B cell (primary cell): ENCODE measurements around the gene LANCL2. TPM values are rescaled to one million over a fixed set of nuclear protein-coding genes. Genes with fewer than 3 reads are reported as not detected.
A peak's percentile ranks its signal among the peaks of the same experiment; 100 is the strongest.

ENCODE experiments used
- ATAC-seq: fragments of 200-7000 bp; cut with Tn5 transposase; one replicate; pipeline ENCODE4 v1.10.0; 2021; ENCODE audit warnings: low read depth, mild to moderate bottlenecking, moderate number of reproducible peaks, moderate library complexity
- CTCF ChIA-PET: fragments of 350-600 bp; sonication (Branson Sonifier 250); formaldehyde crosslinking; loops from one replicate; lab custom pipeline; 2021; ENCODE audit warnings: antibody characterized with exemption, inconsistent platforms; lab: Charles Lee
- POLR2A ChIA-PET: fragments of 350-600 bp; sonication (Branson Sonifier 250); formaldehyde crosslinking; loops from one replicate; lab custom pipeline; 2021; ENCODE audit warnings: antibody characterized with exemption; lab: Charles Lee
- DNase-seq: peaks from one replicate; pipeline ENCODE4 v3.0.0; 2013
- H2AFZ ChIP-seq: 2 replicates; pipeline ENCODE4 v1.6.1; 2012; ENCODE audit warnings: mild to moderate bottlenecking, low read depth, low read length; ENCODE audit not compliant: insufficient read depth, poor library complexity, severe bottlenecking
- H3K27ac ChIP-seq, 2 donors: 1 replicate in 1 of 2; 2 replicates in 1 of 2; pipeline ENCODE4 v1.5.1; 2012 to 2013; ENCODE audit warnings: low read length in 2 of 2, mild to moderate bottlenecking in 2 of 2, moderate library complexity in 1 of 2
- H3K27me3 ChIP-seq, 4 experiments: fragments of 200-600 bp in 1 of 4; sonication (generic) in 1 of 4; replicated peaks in 1 of 4; 1 replicate in 2 of 4; 2 replicates in 2 of 4; pipeline versions ENCODE4 v1.6.1 to v1.7.0; 2013 to 2016; ENCODE audit warnings: low read length in 3 of 4, mild to moderate bottlenecking in 2 of 4, mixed read lengths in 1 of 4, moderate library complexity in 1 of 4; ENCODE audit not compliant: insufficient read depth in 4 of 4, control insufficient read depth in 3 of 4; ENCODE audit errors: control extremely low read depth in 1 of 4
- H3K36me3 ChIP-seq, 2 experiments: replicated peaks in 1 of 2; 1 replicate in 1 of 2; 2 replicates in 1 of 2; pipeline versions ENCODE4 v1.6.1 to v1.7.1; 2013; ENCODE audit warnings: low read length in 1 of 2; ENCODE audit not compliant: insufficient read depth in 2 of 2, control insufficient read depth in 1 of 2; ENCODE audit errors: control extremely low read depth in 1 of 2, extremely low read depth in 1 of 2
- H3K4me1 ChIP-seq, 2 donors: fragments of 200-600 bp in 1 of 2; sonication (generic) in 1 of 2; 1 replicate in 1 of 2; 2 replicates in 1 of 2; pipeline versions ENCODE4 v1.5.1 to v1.6.1; 2013 to 2017; ENCODE audit warnings: low read length in 2 of 2; ENCODE audit not compliant: control insufficient read depth in 2 of 2, insufficient read depth in 2 of 2
- H3K4me2 ChIP-seq: replicated peaks from 2 replicates; pipeline ENCODE3; 2012; ENCODE audit warnings: mild to moderate bottlenecking, low read depth, low read length; ENCODE audit not compliant: poor library complexity, severe bottlenecking
- H3K4me3 ChIP-seq, 5 experiments: fragments of 200-600 bp in 1 of 5; sonication (generic) in 1 of 5; 1 replicate in 3 of 5; 2 replicates in 2 of 5; pipeline versions ENCODE4 v1.5.1 to v1.7.0; 2011 to 2016; ENCODE audit warnings: low read length in 4 of 5, mild to moderate bottlenecking in 4 of 5, low read depth in 2 of 5, control low read depth in 1 of 5, moderate library complexity in 1 of 5; ENCODE audit not compliant: insufficient read depth in 1 of 5; ENCODE audit errors: control extremely low read depth in 1 of 5, extremely low read depth in 1 of 5
- H3K79me2 ChIP-seq: fragments of 200-600 bp; sonication (generic); one replicate; pipeline ENCODE4 v1.6.0; 2016; ENCODE audit warnings: low read length; ENCODE audit not compliant: control insufficient read depth, insufficient read depth
- H3K9ac ChIP-seq: fragments of 200-600 bp; sonication (generic); 2 replicates; pipeline ENCODE4 v1.6.1; 2017; ENCODE audit warnings: mild to moderate bottlenecking, low read length, moderate library complexity
- H3K9me3 ChIP-seq, 3 donors: one replicate each; pipeline versions ENCODE4 v1.6.1 to v1.7.1; 2013; ENCODE audit warnings: low read length in 2 of 3; ENCODE audit not compliant: control insufficient read depth in 2 of 3, insufficient read depth in 1 of 3; ENCODE audit errors: control extremely low read depth in 1 of 3
- H4K20me1 ChIP-seq: 2 replicates; pipeline ENCODE4 v1.6.0; 2012; ENCODE audit warnings: mild to moderate bottlenecking, low read length; ENCODE audit not compliant: insufficient read depth, control insufficient read depth, poor library complexity, severe bottlenecking
- H3K27ac Mint-ChIP-seq: one replicate; pipeline ENCODE4 v1.8.0; 2021; ENCODE audit warnings: mixed read lengths
- H3K27me3 Mint-ChIP-seq: one replicate; pipeline ENCODE4 v1.8.0; 2021; ENCODE audit warnings: mixed read lengths
- H3K4me1 Mint-ChIP-seq: one replicate; pipeline ENCODE4 v1.8.0; 2021; ENCODE audit warnings: mixed read lengths
- H3K4me3 Mint-ChIP-seq: one replicate; pipeline ENCODE4 v1.8.0; 2021; ENCODE audit warnings: mixed read lengths
- H3K9me3 Mint-ChIP-seq: one replicate; pipeline ENCODE4 v1.8.0; 2022; ENCODE audit warnings: mixed read lengths; ENCODE audit not compliant: insufficient read depth
- EZH2 ChIP-seq: IDR thresholded peaks from 2 replicates; pipeline ENCODE4 v1.6.1; 2012; ENCODE audit warnings: borderline replicate concordance, low read depth, mild to moderate bottlenecking, moderate library complexity, low read length; ENCODE audit not compliant: insufficient read depth, poor library complexity, severe bottlenecking
- WGBS: methylation state at CpG from one replicate; pipeline ENCODE4 v1.1.5; 2013; ENCODE audit warnings: missing lambda C conversion rate; ENCODE audit not compliant: insufficient coverage; 5-methylcytosine and 5-hydroxymethylcytosine counted together
- intact Hi-C: fragments of 100-400 bp; cut with micrococcal nuclease; formaldehyde crosslinking; loops from one replicate; pipeline ENCODE4 v1.10.0; 2022
- polyA plus RNA-seq: library from polyadenylated mRNA; depleted of rRNA; stranded (reverse); fragments of >200 nt; gene quantifications from 2 replicates; pipeline ENCODE4 v1.2.3, GENCODE V29; 2012
- total RNA-seq, 2 donors: library from RNA; stranded (reverse); fragments of 120-200 nt in 1 of 2; gene quantifications; 1 replicate in 1 of 2; 2 replicates in 1 of 2; pipeline versions ENCODE4 v1.2.3 to v1.2.4, GENCODE V29; 2013 to 2022
- TF ChIP-seq, protein P1 (sequence below): fragments of 200-600 bp; IDR thresholded peaks from one replicate; pipeline ENCODE4 v1.8.0; 2022; ENCODE audit warnings: antibody characterized with exemption, mild to moderate bottlenecking

The LANCL2 gene
- total and polyA plus RNA-seq, 2 donors (not counting 1 experiment from before 2014, with no cell fraction given), result 3.5 to 8.1 TPM

DNA sequence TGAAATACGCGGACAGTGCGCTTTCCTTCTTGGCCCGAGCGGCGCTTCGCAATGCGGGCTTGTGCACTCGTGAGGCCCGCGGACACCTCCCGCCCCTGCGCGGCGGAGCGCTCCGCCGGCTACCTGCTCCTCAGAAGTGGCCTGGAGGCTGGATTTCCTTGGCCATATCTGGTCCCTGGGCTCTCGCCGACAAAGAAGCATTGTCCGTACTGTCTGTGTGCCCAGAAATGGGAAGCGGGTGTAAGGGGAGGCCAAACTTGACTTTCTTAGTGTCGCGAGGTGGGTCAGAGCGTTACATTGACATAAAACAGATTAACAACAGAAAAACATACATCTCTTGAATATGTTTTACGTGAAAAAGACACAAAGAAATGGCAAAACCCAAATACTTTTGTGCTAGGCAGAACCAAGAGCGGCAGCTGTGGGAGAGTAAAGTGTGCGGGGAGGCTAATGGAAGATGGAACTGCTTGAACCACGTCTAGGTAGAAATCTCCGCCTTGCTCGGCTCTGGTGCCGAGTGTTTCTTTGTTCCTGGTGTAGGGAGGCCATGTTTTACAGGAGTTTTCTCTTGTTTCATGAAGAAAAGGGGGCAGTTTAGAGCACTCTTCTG lies 1.4 kb downstream of the LANCL2 start:
- peaks cover 13 to 22% of the 10 kb centered on the region in 2 donors for H3K4me1 ChIP-seq
- peak overlapping the region; percentile 82 for H3K4me2 ChIP-seq
- TF ChIP-seq, protein P1, sequence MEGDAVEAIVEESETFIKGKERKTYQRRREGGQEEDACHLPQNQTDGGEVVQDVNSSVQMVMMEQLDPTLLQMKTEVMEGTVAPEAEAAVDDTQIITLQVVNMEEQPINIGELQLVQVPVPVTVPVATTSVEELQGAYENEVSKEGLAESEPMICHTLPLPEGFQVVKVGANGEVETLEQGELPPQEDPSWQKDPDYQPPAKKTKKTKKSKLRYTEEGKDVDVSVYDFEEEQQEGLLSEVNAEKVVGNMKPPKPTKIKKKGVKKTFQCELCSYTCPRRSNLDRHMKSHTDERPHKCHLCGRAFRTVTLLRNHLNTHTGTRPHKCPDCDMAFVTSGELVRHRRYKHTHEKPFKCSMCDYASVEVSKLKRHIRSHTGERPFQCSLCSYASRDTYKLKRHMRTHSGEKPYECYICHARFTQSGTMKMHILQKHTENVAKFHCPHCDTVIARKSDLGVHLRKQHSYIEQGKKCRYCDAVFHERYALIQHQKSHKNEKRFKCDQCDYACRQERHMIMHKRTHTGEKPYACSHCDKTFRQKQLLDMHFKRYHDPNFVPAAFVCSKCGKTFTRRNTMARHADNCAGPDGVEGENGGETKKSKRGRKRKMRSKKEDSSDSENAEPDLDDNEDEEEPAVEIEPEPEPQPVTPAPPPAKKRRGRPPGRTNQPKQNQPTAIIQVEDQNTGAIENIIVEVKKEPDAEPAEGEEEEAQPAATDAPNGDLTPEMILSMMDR, result no peak
- peak overlapping the region; percentile 98 for H2AFZ ChIP-seq
- peak overlapping the region; percentile 100 for H3K9ac ChIP-seq
- POLR2A ChIA-PET, result interaction anchor here (0.9 to 1.7 kb wide), 6 partner anchors 165 to 740 kb away, joined by 3 to 7 read pairs (median 4); partner anchors contain the start of genes CCT6A, CHCHD2, NIPSNAP2 and PSPH
- H3K27me3 ChIP-seq, result no peaks in the 10 kb centered on the region
- H3K4me1 Mint-ChIP-seq, result peaks cover 22% of the 10 kb centered on the region
- 1% methylated on average over 26 of the region's 32 CpGs for WGBS
- no peak for DNase-seq
- peak overlapping the region; percentile 96 for H3K4me3 Mint-ChIP-seq
- peak overlapping the region; percentile 96 to 98 for H3K27ac ChIP-seq
- no peaks in the 10 kb centered on the region for H3K9me3 Mint-ChIP-seq
- no peak for ATAC-seq
- H3K27ac Mint-ChIP-seq, result peak overlapping the region; percentile 100
- H3K27me3 Mint-ChIP-seq, result no peaks in the 10 kb centered on the region
- no peaks in the 10 kb centered on the region for H4K20me1 ChIP-seq
- no peaks in the 10 kb centered on the region for H3K36me3 ChIP-seq
- CTCF ChIA-PET, result interaction anchor here (0.5 to 1.5 kb wide), 5 partner anchors 167 to 739 kb away, joined by 3 to 4 read pairs (median 3); partner anchors contain the start of gene CHCHD2
- peaks cover 39% of the 10 kb centered on the region for H3K79me2 ChIP-seq
- intact Hi-C loops, result loop anchor here (1.0 to 5.0 kb wide), 3 partner anchors 111 to 607 kb away; partner anchors contain the start of gene SEC61G
- no peaks in the 10 kb centered on the region for H3K9me3 ChIP-seq
- H3K4me3 ChIP-seq, result peak overlapping the region; percentile 80 to 99 (median 92)

DNA sequence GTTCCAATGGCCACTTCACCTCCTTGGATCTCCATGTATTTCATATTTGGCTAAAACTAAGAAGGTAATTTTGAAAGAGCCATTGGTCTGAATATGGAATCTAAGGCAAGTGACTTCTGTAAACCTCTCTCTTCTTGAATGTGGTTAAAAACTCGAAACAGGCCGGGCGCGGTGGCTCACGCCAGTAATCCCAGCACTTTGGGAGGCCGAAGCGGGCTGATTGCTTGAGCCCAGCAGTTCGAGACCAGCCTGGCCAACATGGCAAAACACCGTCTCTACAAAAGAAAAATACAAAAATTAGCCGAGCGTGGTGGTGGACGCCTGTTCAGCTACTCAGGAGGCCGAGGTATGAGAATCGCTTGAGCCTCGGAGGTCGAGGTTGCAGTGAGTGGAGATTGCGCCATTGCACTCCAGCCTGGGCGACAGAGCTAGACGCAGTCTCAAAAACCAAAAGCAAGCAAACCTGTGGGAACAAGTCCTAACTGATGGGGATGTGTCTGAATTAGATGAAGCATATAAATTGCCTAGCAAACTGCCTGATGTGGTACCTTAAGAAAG lies 2.2 kb downstream of the LANCL2 start:
- Histone ChIP-seq H3K27me3 (no peaks in the 10 kb centered on the region), H3K9me3 (no peaks in the 10 kb centered on the region), H3K9ac (peak overlapping the region; percentile 100), H4K20me1 (no peaks in the 10 kb centered on the region), H3K27ac (no peak overlapping the region), H3K36me3 (no peaks in the 10 kb centered on the region), H3K4me3 (peak overlapping the region in 1 of 5 experiments; percentile 81), H2AFZ (no peak overlapping the region), H3K79me2 (peaks cover 47% of the 10 kb centered on the region), H3K4me2 (peak overlapping the region; percentile 82), H3K4me1 (peaks cover 13 to 22% of the 10 kb centered on the region in 2 donors)
- H3K27me3 Mint-ChIP-seq, result no peaks in the 10 kb centered on the region
- DNase-seq (peak; percentile 11), ATAC-seq (no peak)
- intact Hi-C loops, result loop anchor here (5.0 kb wide), 1 partner anchor 595 kb away; no protein-coding TSS in a partner anchor
- peaks cover 22% of the 10 kb centered on the region for H3K4me1 Mint-ChIP-seq
- CTCF ChIA-PET, result interaction anchor here (0.5 to 1.2 kb wide), 3 partner anchors 593 to 739 kb away, joined by 3 to 4 read pairs (median 3); partner anchors contain the start of gene CHCHD2
- POLR2A ChIA-PET, result no interaction called here
- H3K27ac Mint-ChIP-seq, result peak overlapping the region; percentile 48
- TF ChIP-seq EZH2, result no peak
- H3K4me3 Mint-ChIP-seq, result peak overlapping the region; percentile 96
- H3K9me3 Mint-ChIP-seq, result no peaks in the 10 kb centered on the region
- 95% methylated on average over 19 of the region's 19 CpGs for WGBS
